ENCODE results near the gene AKNAD1.
"Not testable (repeated sequence)": the region's sequence is repeated elsewhere in the genome, so short reads cannot be mapped to it uniquely, and the experiment has no call there.

Gene AKNAD1, protein sequence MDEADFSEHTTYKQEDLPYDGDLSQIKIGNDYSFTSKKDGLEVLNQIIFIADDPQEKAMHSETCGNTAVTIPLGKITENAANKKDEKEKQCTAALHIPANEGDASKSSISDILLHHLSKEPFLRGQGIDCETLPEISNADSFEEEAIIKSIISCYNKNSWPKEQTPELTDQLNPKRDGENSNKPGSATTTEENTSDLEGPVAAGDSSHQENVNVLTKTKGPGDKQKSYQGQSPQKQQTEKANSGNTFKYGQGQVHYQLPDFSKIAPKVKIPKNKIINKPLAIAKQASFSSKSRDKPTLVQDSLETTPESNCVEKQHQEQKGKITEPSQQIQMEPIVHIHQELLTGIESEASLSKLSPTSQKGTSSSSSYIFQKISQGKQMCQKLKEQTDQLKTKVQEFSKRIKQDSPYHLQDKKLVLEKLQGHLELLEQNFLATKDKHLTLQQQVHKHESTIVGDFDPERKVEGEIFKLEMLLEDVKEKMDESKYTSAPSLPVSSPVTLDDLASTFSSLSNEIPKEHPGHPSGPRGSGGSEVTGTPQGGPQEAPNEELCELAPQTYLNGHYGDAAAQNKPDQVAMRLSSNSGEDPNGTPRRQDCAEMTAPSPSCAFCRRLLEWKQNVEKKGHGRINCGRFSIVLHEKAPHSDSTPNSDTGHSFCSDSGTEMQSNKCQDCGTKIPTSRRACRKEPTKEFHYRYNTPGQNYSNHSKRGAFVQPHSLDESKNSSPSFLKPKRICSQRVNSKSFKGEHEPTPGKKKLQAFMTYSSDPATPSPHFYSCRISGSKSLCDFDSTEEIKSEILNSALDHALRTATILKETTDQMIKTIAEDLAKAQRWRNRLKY

GRCh38 chr1:108856994-108857393, at the start of gene AKNAD1:
Gene AKNAD1 (minus strand): TSS chr1:108857094. CDS start chr1:108852664, 4,430 bp downstream.
- no peak for DNase-seq (ENCODE audit: low spot score)

DNA sequence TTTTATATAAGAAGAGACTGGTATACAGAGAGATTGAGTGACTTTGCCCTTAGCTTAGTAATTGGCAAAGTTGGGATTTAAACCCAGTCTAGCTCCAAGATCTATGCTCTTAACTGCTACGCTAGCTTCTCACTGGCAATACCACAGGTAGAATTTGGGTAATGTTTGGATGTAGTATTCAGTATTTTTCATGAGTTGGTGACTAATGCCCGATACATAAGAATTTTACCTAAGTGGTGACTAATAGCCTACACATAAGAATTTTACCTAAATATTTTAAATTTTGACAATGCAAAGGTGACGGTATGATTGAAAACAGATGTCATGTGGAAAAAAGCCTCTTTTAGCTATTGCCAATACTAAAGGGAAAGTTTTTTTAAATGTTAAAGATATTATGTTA, 44.2 kb upstream of the AKNAD1 start:
- DNase-seq (ENCODE audit: low spot score), result no peak

DNA sequence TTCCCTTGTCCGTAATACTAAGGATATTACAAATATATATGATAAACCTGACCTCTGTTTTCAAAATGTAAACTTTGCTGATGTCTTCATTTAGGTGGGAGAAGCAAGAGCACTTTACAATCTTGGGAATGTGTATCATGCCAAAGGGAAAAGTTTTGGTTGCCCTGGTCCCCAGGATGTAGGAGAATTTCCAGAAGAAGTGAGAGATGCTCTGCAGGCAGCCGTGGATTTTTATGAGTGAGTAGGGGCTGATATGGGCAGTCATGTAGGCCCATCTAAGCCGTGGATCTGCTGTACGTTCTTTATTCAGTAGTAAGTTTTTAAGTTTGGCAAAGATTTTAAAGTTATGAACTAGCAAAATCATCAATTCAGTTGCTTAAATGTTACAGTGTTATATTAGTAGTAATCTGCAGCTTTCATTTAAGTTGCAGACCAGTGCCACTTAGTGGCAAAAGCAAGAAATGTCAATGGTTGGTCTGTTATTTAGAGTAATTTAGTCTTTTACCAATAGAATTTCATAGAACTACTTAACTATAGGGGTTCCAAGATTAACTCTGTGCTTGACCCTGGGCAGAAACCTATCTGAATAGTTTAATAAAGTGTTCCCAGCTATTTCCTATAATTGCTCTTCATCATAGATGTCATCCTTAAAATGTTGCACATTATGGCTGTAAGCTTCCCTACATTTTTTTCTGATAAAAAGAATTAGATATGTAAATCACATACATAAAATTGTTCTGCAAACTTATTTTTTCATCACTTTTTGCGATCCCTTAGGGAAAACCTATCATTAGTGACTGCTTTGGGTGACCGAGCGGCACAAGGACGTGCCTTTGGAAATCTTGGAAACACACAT, 41.2 kb upstream of the AKNAD1 start:
- DNase-seq (ENCODE audit: low spot score), result peak; percentile 70

DNA sequence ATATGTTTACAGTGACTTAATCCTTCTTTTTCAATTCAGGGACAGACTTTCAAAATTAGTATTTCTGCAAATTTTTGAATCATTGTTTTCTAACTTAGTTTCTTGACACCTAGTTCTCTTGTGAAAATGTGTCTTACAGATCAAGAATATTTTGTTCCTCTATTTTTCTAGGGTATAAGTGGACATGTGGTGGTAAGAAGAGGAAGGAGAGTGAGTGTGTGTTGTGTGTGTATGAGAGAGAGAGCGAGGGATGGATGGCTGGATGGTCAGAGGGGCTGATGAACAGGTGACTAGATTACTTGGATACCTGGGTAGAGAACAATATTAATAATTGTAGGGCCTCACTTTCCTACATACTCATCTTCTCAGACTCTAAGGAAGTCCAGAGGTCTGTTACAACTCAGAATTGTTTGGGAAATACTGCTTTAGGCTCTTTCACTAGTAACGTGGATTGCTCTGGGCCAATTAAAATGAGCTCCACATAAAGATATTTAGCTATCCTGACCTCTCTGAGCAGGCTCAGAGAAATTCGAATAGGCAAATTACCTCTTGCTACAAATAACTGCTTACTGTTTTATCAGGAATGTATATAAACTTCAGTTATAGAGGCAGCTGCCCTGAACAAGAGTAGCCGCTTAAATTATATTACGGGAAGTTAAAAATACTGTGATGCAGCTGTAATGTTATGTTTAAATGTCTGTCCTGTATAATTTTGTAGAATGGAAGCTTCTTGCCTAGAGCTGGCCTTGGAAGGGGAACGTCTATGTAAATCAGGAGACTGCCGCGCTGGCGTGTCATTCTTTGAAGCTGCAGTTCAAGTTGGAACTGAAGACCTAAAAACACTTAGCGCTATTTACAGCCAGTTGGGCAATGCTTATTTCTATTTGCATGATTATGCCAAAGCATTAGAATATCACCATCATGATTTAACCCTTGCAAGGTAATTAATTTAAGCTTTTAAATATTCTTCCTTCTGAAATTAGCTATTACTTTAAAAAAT, 39.6 kb upstream of the AKNAD1 start:
- no peak for DNase-seq (ENCODE audit: low spot score)

GRCh38 chr1:108893141-108893530, 36.2 kb upstream of the AKNAD1 start:
- DNase-seq (ENCODE audit: low spot score), result no peak

DNA sequence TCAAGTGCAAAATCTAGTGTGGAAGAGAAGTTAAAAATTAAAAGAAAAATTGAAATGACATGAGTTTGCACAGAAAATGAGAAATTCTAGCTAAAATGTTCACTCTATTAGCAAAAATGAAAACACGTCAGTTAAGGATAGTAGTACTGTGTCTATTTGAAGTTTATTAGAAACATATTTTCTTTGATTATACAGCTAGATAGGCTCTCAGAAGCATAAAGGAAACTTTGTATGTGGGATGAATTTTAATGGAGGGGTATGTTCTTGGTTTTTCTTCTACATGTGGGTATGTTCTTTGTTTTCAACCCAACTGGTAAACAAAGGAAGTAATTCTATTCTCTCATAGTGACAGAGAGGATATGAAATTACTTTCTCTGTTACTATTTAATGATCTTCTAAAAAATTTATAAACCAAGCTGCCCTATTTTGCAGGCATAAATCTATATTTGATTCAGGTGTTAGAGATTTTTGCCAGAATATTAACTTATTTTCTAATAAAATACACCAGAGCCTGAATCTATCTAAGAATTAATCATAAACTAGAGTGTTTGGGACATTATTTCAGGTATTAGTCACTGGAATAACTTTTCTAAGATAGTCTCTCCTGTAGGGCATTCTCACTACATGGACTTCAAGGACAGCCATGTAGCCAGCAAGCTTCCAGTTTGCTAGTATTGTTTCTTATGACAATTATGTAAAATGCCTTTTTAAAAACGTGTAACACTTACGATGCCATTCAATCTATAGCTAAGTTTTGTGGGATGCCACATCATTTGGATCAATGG, 35.7 kb upstream of the AKNAD1 start:
- no peak for DNase-seq (ENCODE audit: low spot score)

DNA sequence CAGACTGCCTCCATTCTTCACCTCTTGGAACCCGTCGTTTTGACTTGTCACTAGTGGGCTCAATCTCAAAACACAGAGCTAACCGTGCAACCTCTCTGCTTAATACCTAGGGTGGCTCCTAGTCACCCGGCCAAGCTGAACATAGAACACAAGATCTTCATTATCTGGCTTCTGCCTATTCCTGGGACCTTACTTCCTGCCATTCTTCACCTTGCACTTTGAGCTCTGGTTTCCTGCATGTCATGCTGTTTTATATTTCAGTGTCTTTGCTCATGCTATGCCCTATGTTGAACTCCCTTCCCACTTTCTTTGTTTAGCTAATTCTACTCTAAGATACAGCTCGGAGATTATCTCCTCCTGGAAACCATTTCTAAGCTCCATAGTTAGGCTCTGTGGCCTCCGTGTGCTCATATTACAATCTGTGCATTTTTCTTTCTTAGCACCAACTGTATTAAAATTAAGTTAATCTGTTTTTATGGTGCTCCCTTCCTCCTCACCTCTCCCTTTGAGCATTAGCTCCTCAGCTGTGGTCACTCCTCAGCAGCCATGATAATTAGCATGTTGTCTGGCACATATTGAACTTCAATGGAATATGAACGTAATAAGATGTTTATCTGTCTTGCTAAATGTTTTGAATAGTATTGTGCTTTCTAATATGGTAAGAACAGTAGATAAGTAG, 33.0 kb upstream of the AKNAD1 start:
- DNase-seq (ENCODE audit: low spot score), result no peak

GRCh38 chr1:108889006-108889645, 32.2 kb upstream of the AKNAD1 start:
- not testable (repeated sequence) for DNase-seq (ENCODE audit: low spot score)

DNA sequence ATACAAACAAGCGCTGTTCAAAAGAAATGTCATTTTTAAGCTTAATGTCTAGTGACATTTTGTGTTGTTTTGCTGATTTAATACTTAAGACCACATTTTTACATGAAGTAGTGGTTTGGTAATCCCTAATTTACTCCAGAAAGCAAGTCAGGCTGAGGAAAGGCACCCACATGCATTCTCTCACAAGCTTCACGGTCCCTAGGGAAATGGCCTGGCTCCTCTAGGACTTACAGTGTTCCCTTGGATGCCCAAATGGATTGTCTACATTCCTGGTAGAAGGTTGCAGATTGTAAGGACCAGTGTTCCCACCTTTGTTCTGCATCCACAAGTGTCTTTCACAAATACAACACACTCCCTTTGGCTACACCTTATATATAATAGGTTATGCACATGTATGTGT, 29.4 kb upstream of the AKNAD1 start:
- DNase-seq (ENCODE audit: low spot score), result no peak

- DNase-seq (ENCODE audit: low spot score), result no peak
Measured at GRCh38 chr1:108884968-108885367, 28.1 kb upstream of the AKNAD1 start.

DNA sequence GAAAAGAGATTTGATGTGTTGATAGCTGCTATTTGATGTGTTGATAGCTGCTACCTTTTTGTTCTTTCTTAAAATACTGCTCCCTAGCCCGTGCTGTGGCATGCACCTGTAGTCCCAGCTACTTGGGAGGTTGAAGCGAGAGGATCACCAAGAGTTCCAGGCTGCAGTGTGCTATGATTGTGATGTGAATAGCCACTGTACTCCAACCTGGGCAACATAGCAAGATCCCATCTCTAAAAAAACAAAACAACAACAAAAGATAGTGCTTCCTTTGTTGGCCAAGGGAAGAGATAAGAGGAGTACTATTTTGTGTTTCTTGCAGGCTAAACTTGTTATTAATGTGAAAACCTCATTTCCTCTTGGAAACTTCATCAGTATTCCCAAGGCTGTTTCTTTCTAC, 25.9 kb upstream of the AKNAD1 start:
- no peak for DNase-seq (ENCODE audit: low spot score)

GRCh38 chr1:108881369-108881768, 24.5 kb upstream of the AKNAD1 start:
- DNase-seq (ENCODE audit: low spot score), result no peak

- no peak for DNase-seq (ENCODE audit: low spot score)
Measured at GRCh38 chr1:108880850-108881249, 24.0 kb upstream of the AKNAD1 start.

- DNase-seq (ENCODE audit: low spot score), result no peak
Measured at GRCh38 chr1:108878678-108879077, 21.8 kb upstream of the AKNAD1 start.

DNA sequence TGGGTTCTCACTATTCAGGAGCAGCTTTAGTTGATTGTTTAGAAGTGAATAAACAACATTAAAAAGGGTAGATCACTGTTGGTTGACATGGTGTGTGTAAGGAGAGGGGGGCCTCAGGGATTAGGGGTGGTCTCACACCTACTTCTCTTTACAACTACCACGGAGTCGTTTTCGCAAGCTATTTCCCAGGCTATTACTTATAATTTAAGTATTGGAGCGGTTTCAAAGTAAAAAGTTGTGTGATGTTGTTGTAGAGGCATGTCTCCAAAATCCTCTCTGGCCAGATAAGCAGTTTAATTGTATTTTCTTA, 21.2 kb upstream of the AKNAD1 start:
- DNase-seq (ENCODE audit: low spot score), result no peak

GRCh38 chr1:108877348-108878159, 20.7 kb upstream of the AKNAD1 start:
- peak; percentile 36 for DNase-seq (ENCODE audit: low spot score)

GRCh38 chr1:108871050-108871724, 14.3 kb upstream of the AKNAD1 start:
- DNase-seq (ENCODE audit: low spot score), result no peak
